ENCODE data around the gene GDPD4. TPM values are rescaled to one million over a fixed set of nuclear protein-coding genes. Genes with fewer than 3 reads are reported as not detected.
A peak's percentile ranks its signal among the peaks of the same experiment; 100 is the strongest.

Gene GDPD4
- total RNA-seq, 1 donor from 2014 or later = not detected

DNA sequence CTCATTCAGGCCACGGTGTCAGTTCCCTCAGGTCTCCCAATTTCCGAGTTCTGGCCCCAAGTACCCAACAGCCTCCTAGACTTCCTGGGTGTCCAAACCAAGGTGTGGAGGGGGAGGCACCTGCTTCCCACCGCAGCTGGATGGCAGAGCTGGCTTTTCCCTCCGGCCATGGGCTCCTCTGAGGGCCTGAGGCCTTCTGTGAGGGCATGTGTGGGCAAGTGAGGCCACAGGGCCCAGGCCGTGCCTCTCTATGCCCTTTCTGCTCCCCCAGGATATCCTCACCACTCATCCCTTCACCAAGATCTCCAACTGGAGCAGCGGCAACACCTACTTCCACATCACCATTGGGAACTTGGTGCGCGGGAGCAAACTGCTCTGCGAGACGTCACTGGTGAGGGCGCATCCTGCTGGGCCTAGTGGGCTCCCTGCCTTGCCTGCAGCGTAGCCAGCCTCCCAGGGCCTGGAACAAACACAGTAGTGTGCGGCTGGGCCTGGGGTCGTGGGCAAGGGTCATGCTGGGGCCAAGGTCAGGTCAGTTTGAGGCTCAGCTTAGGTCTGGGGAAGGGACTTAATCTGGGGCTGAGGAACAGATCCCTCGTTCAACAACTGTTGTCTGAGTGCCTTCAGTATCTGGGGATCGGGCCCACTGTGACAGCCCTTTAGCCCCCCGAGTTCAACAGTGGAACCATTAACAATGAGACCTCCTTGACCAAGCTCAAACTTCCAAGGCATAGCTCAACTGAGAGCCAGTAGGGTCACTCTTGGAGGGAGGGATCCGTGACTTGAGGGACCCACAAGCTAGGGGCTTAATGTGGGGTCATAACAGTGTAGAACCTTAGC is 87.7 kb downstream of the GDPD4 start:
- peaks cover 23% of the 10 kb centered on the region for H3K27me3 Mint-ChIP-seq (ENCODE audit: low read depth)
- H3K4me1 Mint-ChIP-seq (ENCODE audit: low read depth) = no peaks in the 10 kb centered on the region
- peak; percentile 71 for DNase-seq (ENCODE audit: low spot score)
- no peak overlapping the region for H3K27ac Mint-ChIP-seq (ENCODE audit: unreplicated experiment)
- TF ChIP-seq, protein P1, sequence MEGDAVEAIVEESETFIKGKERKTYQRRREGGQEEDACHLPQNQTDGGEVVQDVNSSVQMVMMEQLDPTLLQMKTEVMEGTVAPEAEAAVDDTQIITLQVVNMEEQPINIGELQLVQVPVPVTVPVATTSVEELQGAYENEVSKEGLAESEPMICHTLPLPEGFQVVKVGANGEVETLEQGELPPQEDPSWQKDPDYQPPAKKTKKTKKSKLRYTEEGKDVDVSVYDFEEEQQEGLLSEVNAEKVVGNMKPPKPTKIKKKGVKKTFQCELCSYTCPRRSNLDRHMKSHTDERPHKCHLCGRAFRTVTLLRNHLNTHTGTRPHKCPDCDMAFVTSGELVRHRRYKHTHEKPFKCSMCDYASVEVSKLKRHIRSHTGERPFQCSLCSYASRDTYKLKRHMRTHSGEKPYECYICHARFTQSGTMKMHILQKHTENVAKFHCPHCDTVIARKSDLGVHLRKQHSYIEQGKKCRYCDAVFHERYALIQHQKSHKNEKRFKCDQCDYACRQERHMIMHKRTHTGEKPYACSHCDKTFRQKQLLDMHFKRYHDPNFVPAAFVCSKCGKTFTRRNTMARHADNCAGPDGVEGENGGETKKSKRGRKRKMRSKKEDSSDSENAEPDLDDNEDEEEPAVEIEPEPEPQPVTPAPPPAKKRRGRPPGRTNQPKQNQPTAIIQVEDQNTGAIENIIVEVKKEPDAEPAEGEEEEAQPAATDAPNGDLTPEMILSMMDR (IDR thresholded peaks at IDR 0.05) = no peak
- no peaks in the 10 kb centered on the region for H3K36me3 Mint-ChIP-seq (ENCODE audit: low read depth)
- H3K9me3 Mint-ChIP-seq (ENCODE audit: low read depth) = no peaks in the 10 kb centered on the region
- H3K4me3 Mint-ChIP-seq (ENCODE audit: unreplicated experiment) = no peak overlapping the region

DNA sequence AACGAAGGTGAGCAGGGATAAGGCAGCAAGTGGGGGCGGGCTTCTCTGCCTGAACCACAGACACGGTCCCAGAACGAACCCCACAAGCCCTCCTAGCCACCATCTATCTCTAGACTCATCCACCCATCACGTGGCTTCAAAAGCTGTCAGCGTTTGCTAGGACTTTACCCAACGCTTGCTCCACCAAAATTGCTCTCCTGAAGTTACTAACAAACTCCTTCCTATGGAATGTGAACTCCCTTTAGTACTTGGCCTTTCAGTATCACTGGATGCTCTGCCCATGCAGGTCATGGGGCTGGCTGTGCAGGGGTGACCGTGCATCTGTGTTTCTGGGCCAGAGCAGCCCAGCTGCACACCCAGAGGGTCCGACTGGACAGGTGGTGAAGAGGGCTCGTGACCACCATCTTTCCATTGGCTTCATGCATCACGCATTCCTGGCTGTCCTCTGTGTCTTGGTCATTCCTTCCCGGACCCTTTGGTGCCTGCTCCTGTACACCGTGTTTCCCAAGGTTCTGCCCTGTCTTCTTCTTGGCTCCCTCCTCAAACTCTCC is 88.4 kb downstream of the GDPD4 start:
- no peaks in the 10 kb centered on the region for H3K9me3 Mint-ChIP-seq (ENCODE audit: low read depth)
- H3K27ac Mint-ChIP-seq (ENCODE audit: unreplicated experiment) = no peak overlapping the region
- H3K4me1 Mint-ChIP-seq (ENCODE audit: low read depth) = peaks cover under 1% of the 10 kb centered on the region
- peaks cover 22% of the 10 kb centered on the region for H3K27me3 Mint-ChIP-seq (ENCODE audit: low read depth)
- no peaks in the 10 kb centered on the region for H3K36me3 Mint-ChIP-seq (ENCODE audit: low read depth)
- no peak for DNase-seq (ENCODE audit: low spot score)
- H3K4me3 Mint-ChIP-seq (ENCODE audit: unreplicated experiment) = no peak overlapping the region
- TF ChIP-seq, protein P1 (IDR thresholded peaks at IDR 0.05) = no peak

DNA sequence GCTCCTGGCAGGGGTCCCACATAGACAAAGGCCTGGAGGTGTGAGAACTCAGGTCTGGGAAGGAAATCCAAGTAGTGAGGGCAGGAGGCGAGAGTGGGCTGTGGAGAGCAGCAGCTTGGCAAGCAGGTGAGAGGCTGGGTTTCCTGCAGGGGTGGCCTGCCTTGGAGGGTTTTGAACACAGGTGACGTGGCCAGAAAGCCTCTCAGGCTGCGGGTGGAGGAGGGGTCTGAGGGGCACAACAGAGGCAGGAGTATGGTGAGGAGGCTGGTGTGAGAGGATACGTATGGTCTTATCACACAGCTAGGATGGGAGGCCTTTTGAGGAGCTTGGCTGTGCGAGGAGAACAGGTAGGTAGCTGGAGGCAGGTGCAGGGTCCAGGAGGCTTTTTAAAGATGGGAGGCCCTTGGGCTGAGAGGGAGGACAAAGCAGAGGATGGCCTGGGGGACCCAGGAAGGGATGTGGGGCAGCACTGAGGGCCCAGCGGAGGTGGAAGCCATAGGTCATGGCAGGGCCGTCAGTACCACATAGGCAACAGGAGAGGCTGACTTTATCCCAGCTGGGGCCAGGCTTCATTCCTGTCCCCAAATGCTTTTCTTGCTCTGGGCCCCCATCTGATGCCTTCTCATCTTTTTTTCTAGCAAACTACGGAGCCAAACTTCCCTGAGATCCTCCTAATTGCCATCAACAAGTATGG is 89.0 kb downstream of the GDPD4 start:
- peaks cover 4% of the 10 kb centered on the region for H3K4me1 Mint-ChIP-seq (ENCODE audit: low read depth)
- peak; percentile 74 for DNase-seq (ENCODE audit: low spot score)
- no peak overlapping the region for H3K4me3 Mint-ChIP-seq (ENCODE audit: unreplicated experiment)
- H3K9me3 Mint-ChIP-seq (ENCODE audit: low read depth) = no peaks in the 10 kb centered on the region
- no peaks in the 10 kb centered on the region for H3K36me3 Mint-ChIP-seq (ENCODE audit: low read depth)
- peaks cover 19% of the 10 kb centered on the region for H3K27me3 Mint-ChIP-seq (ENCODE audit: low read depth)
- H3K27ac Mint-ChIP-seq (ENCODE audit: unreplicated experiment) = no peak overlapping the region
- TF ChIP-seq, protein P1 (IDR thresholded peaks at IDR 0.05) = no peak

DNA sequence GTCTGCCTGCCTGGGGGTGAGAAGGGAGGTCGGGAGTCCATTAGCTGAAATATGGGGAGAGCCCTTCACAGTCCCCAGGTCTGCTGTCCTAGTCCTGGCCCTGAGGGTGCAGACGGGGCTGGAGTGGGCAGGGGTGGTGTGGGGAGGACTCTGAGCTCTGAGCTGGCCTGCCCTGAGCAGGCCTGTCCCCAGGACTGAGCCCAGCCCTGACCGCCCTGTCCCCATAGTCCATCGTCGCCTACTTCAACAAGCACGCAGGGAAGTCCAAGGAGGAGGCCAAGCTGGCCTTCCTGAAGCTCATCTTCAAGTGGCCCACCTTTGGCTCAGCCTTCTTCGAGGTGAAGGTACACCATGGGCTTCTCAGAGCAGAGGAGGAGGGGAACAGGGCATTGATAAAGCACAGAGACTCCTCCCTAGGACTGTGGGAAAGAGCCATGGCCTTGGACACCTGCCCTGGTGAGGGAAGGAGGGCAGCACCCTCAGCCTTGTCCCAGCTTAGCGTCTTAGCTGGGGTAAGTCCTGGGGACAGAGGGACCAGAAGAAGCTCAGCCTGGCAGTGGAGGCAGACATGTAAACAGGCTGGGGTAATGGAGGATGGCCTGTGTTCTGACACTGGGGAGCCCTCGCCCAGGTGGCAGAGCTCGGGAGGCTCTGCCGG is 89.8 kb downstream of the GDPD4 start:
- peaks cover 14% of the 10 kb centered on the region for H3K27me3 Mint-ChIP-seq (ENCODE audit: low read depth)
- H3K9me3 Mint-ChIP-seq (ENCODE audit: low read depth) = no peaks in the 10 kb centered on the region
- no peak overlapping the region for H3K27ac Mint-ChIP-seq (ENCODE audit: unreplicated experiment)
- peak; percentile 70 for DNase-seq (ENCODE audit: low spot score)
- H3K36me3 Mint-ChIP-seq (ENCODE audit: low read depth) = no peaks in the 10 kb centered on the region
- H3K4me1 Mint-ChIP-seq (ENCODE audit: low read depth) = peaks cover 4% of the 10 kb centered on the region
- TF ChIP-seq, protein P1 (IDR thresholded peaks at IDR 0.05) = no peak
- no peak overlapping the region for H3K4me3 Mint-ChIP-seq (ENCODE audit: unreplicated experiment)

DNA sequence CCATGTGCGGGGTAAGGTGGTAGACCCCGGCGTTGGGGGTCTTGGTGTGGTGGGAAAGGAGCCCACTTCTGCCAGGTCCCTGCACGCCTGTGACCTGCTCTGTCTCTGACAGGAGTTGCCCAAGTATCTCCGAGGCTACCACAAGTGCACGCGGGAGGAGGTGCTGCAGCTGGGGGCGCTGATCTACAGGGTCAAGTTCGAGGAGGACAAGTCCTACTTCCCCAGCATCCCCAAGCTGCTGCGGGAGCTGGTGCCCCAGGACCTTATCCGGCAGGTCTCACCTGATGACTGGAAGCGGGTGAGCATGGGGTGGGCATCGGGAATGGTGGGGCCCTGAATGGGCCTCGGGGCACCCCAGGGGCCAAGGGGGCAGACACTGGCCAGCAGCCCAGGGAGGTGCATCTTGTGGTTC is 90.4 kb downstream of the GDPD4 start:
- TF ChIP-seq, protein P1 (IDR thresholded peaks at IDR 0.05) = no peak
- H3K27ac Mint-ChIP-seq (ENCODE audit: unreplicated experiment) = no peak overlapping the region
- H3K4me1 Mint-ChIP-seq (ENCODE audit: low read depth) = peaks cover 4% of the 10 kb centered on the region
- H3K27me3 Mint-ChIP-seq (ENCODE audit: low read depth) = peaks cover 15% of the 10 kb centered on the region
- no peaks in the 10 kb centered on the region for H3K36me3 Mint-ChIP-seq (ENCODE audit: low read depth)
- no peaks in the 10 kb centered on the region for H3K9me3 Mint-ChIP-seq (ENCODE audit: low read depth)
- DNase-seq (ENCODE audit: low spot score) = peak; percentile 77
- no peak overlapping the region for H3K4me3 Mint-ChIP-seq (ENCODE audit: unreplicated experiment)
